Fibroblast of lung (primary cell): ENCODE data around the gene CTDSPL.

Source experiments
- EZH2 ChIP-seq: IDR thresholded peaks from 2 replicates; pipeline ENCODE4 v1.5.1; 2012; ENCODE audit warnings: low read length, control low read depth, mild to moderate bottlenecking; ENCODE audit errors: missing control alignments
- TF ChIP-seq, protein P1 (sequence below), 2 donors: IDR thresholded peaks in 1 of 2; conservative IDR thresholded peaks in 1 of 2; 1 replicate in 1 of 2; 2 replicates in 1 of 2; pipeline ENCODE4 v1.5.1; 2011 to 2012; ENCODE audit warnings: low read length in 2 of 2, control low read depth in 1 of 2, inconsistent platforms in 1 of 2, low read depth in 1 of 2, mild to moderate bottlenecking in 1 of 2

DNA sequence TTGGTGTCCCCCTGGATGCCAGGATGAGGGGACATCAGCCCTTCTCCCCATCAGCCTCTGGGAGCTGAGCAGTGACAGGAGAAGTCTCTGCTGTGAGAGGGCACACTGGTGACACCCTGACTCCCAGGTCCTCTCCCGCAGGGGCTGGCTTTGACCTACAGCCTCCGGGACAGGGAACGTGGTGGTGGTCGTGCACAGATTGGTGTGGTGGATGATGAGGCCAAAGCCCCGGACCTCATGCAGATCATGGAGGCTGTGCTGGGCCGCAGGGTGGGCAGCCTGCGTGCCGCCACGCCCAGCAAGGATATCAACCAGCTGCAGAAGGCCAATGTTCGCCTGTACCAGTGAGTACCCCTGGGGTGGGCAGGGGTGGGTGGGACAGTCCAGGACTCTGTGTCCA is 135.7 kb downstream of the CTDSPL start:
- TF ChIP-seq, protein P1, sequence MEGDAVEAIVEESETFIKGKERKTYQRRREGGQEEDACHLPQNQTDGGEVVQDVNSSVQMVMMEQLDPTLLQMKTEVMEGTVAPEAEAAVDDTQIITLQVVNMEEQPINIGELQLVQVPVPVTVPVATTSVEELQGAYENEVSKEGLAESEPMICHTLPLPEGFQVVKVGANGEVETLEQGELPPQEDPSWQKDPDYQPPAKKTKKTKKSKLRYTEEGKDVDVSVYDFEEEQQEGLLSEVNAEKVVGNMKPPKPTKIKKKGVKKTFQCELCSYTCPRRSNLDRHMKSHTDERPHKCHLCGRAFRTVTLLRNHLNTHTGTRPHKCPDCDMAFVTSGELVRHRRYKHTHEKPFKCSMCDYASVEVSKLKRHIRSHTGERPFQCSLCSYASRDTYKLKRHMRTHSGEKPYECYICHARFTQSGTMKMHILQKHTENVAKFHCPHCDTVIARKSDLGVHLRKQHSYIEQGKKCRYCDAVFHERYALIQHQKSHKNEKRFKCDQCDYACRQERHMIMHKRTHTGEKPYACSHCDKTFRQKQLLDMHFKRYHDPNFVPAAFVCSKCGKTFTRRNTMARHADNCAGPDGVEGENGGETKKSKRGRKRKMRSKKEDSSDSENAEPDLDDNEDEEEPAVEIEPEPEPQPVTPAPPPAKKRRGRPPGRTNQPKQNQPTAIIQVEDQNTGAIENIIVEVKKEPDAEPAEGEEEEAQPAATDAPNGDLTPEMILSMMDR (conservative IDR thresholded peaks at IDR 0.05 in 1 of 2, IDR thresholded peaks at IDR 0.05 in 1 of 2; ENCODE audit: low read depth in 1 of 2, low read length in 2 of 2) = no peak
- TF ChIP-seq EZH2 = no peak
